Lung microvascular endothelial cell (primary cell): ENCODE measurements around the gene RNF113A. TPM values are rescaled to one million over a fixed set of nuclear protein-coding genes. Genes with fewer than 3 reads are reported as not detected.
"Not testable (repeated sequence)": the region's sequence is repeated elsewhere in the genome, so short reads cannot be mapped to it uniquely, and the experiment has no call there.

Experiments
- DNase-seq, 2 donors: peaks; one replicate each; pipeline versions ENCODE4 v3.0.0 to v3.0.0-alpha.2; 2010; ENCODE audit warnings: low read depth in 2 of 2
- total RNA-seq: library from RNA; depleted of rRNA; stranded (reverse); fragments of >200 nt; gene quantifications from 2 replicates; pipeline ENCODE4 v1.2.1, GENCODE V29; 2014

Gene RNF113A
- total RNA-seq, 1 donor from 2014 or later, result 14.9 TPM

- peak; percentile 97 to 98 for DNase-seq
Observed at GRCh38 chrX:119852382-119853353, 18.9 kb downstream of the RNF113A start, which contains the start of gene UPF3B. Gene UPF3B (minus strand): TSS chrX:119852963. CDS start chrX:119852928, 35 bp downstream.

GRCh38 chrX:119833905-119834304 is 37.6 kb downstream of the RNF113A start:
- DNase-seq, result peak in 1 of 2 donors; percentile 38

- no peak for DNase-seq
Observed at GRCh38 chrX:119828446-119828845, 43.1 kb downstream of the RNF113A start.

GRCh38 chrX:119826399-119826959 is 45.1 kb downstream of the RNF113A start:
- DNase-seq, result peak; percentile 72 to 87

DNA sequence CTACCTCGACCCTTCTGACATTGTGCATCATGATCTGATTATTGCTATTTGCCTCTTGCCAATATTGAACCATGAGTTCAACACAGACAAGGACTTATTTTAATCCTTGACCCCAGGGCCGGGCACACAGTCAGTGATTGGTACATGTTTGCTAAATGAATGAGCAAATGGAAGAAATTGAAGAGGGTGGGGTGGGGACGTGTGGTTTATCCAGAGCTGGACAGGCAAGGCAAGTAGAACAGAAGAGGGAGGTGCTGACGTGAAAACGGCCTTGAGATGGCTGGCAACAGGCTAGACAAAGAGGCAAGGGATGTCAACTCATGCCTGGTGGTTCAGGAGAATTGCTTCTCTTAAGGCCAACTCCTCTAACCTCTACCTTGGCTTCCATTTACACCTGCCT is 47.3 kb downstream of the RNF113A start:
- not testable (repeated sequence) for DNase-seq

DNA sequence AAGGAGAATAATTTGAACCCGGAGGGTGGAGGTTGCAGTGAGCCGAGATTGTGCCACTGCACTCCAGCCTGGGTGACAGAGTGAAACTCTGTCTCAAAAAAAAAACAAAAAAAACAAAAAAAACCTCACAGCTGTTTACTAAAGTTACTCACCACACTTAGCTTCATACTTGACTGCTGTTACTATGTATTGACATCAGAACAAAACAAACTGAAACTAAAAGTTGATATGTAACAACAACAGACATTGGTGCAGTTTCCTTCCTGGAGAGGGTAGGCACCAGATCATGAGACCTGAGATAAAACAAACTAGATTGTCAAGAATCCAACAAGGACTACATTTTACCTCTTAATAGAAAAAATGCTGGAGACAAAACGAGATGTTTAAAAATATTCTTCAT is 49.8 kb downstream of the RNF113A start:
- DNase-seq, result peak; percentile 80 to 85

Other genes starting within 250 kb of the RNF113A start
- 16.1 and 16.3 TPM in 2 replicates for gene SEPTIN6, start 178.6 kb downstream of the RNF113A start, total RNA-seq
- not detected in 2 replicates for gene SOWAHD, start 113.1 kb downstream of the RNF113A start, total RNA-seq
- 2,343 and 2,831 TPM in 2 replicates for gene RPL39, start 80.1 kb downstream of the RNF113A start, total RNA-seq
- gene UPF3B, start 18.8 kb downstream of the RNF113A start, total RNA-seq, result 1.2 and 2.0 TPM in 2 replicates
- 131 and 142 TPM in 2 replicates for gene NDUFA1, start 99 bp upstream of the RNF113A start, total RNA-seq
- not detected in 2 replicates for gene AKAP14, start 24.2 kb upstream of the RNF113A start, total RNA-seq
- 2.2 and 3.0 TPM in 2 replicates for gene NKAP, start 72.0 kb upstream of the RNF113A start, total RNA-seq
- gene RHOXF2B, start 206.0 kb upstream of the RNF113A start, total RNA-seq, result not detected in 2 replicates
- not detected in 2 replicates for gene RHOXF1, start 244.2 kb upstream of the RNF113A start, total RNA-seq